Fibroblast of lung (primary cell): ENCODE results near the gene MCF2L. TPM values are rescaled to one million over a fixed set of nuclear protein-coding genes. Genes with fewer than 3 reads are reported as not detected.

Source experiments
- DNase-seq, 2 donors: peaks; one replicate each; pipeline versions ENCODE4 v3.0.0 to v3.0.0-alpha.2; 2010; ENCODE audit warnings: low read depth in 2 of 2
- H2AFZ ChIP-seq: 2 replicates; pipeline ENCODE4 v1.5.1; 2012; ENCODE audit warnings: low read length, control low read depth, inconsistent platforms
- H3K27ac ChIP-seq: 2 replicates; pipeline ENCODE4 v1.5.1; 2011; ENCODE audit warnings: low read length, control low read depth; ENCODE audit not compliant: insufficient read depth
- H3K27me3 ChIP-seq: 2 replicates; pipeline ENCODE4 v1.5.1; 2011; ENCODE audit warnings: mild to moderate bottlenecking, low read length; ENCODE audit not compliant: control insufficient read depth, insufficient read depth
- H3K36me3 ChIP-seq: 2 replicates; pipeline ENCODE4 v1.5.1; 2011; ENCODE audit warnings: low read length; ENCODE audit not compliant: control insufficient read depth, insufficient read depth
- H3K4me1 ChIP-seq: 2 replicates; pipeline ENCODE4 v1.5.1; 2011; ENCODE audit warnings: low read length; ENCODE audit not compliant: control insufficient read depth, insufficient read depth; ENCODE audit errors: extremely low read depth
- H3K4me2 ChIP-seq: 2 replicates; pipeline ENCODE4 v1.5.1; 2011; ENCODE audit warnings: low read length, control low read depth; ENCODE audit not compliant: insufficient read depth; ENCODE audit errors: extremely low read depth
- H3K4me3 ChIP-seq, 4 experiments: fragments of 200-600 bp in 1 of 4; sonication (generic) in 1 of 4; replicated peaks in 1 of 4; 2 replicates each; pipeline ENCODE4 v1.5.1; 2011 to 2016; ENCODE audit warnings: low read length in 4 of 4, low read depth in 3 of 4, mild to moderate bottlenecking in 3 of 4, control low read depth in 2 of 4, inconsistent platforms in 1 of 4, mixed read lengths in 1 of 4; ENCODE audit not compliant: insufficient read depth in 1 of 4; ENCODE audit errors: control extremely low read depth in 1 of 4
- H3K79me2 ChIP-seq: 2 replicates; pipeline ENCODE4 v1.5.1; 2012; ENCODE audit warnings: mild to moderate bottlenecking, low read length, inconsistent platforms; ENCODE audit not compliant: control insufficient read depth, insufficient read depth
- H3K9ac ChIP-seq: 2 replicates; pipeline ENCODE4 v1.5.1; 2011; ENCODE audit warnings: mild to moderate bottlenecking, low read length, control low read depth; ENCODE audit not compliant: insufficient read depth
- H3K9me3 ChIP-seq: 2 replicates; pipeline ENCODE4 v1.5.1; 2012; ENCODE audit warnings: low read depth, low read length; ENCODE audit not compliant: control insufficient read depth, insufficient read depth
- H4K20me1 ChIP-seq: 2 replicates; pipeline ENCODE4 v1.5.1; 2011; ENCODE audit warnings: low read length; ENCODE audit not compliant: control insufficient read depth, insufficient read depth; ENCODE audit errors: extremely low read depth
- EZH2 ChIP-seq: IDR thresholded peaks from 2 replicates; pipeline ENCODE4 v1.5.1; 2012; ENCODE audit warnings: low read length, control low read depth, mild to moderate bottlenecking; ENCODE audit errors: missing control alignments
- polyA plus RNA-seq, 2 donors: library from polyadenylated mRNA; depleted of rRNA in 1 of 2; stranded (reverse) in 1 of 2; unstranded in 1 of 2; fragments of >200 nt; gene quantifications; 2 replicates each; pipeline ENCODE4 v1.2.1, GENCODE V29; 2011 to 2012; ENCODE audit warnings: missing spikeins in 1 of 2
- total RNA-seq: library from RNA; depleted of rRNA; stranded (reverse); fragments of >200 nt; gene quantifications from 2 replicates; pipeline ENCODE4 v1.2.1, GENCODE V29; 2014
- TF ChIP-seq, protein P1 (sequence below), 2 donors: IDR thresholded peaks in 1 of 2; conservative IDR thresholded peaks in 1 of 2; 1 replicate in 1 of 2; 2 replicates in 1 of 2; pipeline ENCODE4 v1.5.1; 2011 to 2012; ENCODE audit warnings: low read length in 2 of 2, control low read depth in 1 of 2, inconsistent platforms in 1 of 2, low read depth in 1 of 2, mild to moderate bottlenecking in 1 of 2

The MCF2L gene
- total and polyA plus RNA-seq, 2 donors (not counting 1 experiment from before 2014, with no cell fraction given): 0.18 to 3.3 TPM

DNA sequence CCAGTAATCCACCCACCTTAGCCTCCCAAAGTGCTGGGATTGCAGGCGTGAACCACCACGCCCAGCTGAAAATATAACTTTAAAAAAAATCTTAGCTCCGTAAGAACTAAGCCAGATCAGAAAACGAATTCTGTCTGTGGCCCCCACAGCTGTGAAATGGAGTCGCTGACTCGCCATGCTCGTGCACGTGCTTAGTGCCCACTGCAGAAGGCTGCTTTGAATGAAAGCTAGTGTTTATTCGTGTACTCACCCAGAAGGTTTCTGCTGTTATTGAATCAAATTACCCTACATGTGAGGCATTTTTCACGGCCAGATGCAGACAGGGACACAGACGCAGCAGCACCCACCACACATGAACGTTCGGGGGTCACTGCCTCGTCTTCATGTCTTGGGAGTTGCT, 74.9 kb downstream of the MCF2L start:
- Histone ChIP-seq H3K4me2 (no peak overlapping the region), H3K36me3 (no peaks in the 10 kb centered on the region), H3K9ac (no peak overlapping the region), H2AFZ (no peak overlapping the region), H4K20me1 (no peaks in the 10 kb centered on the region), H3K4me1 (no peaks in the 10 kb centered on the region), H3K79me2 (no peaks in the 10 kb centered on the region), H3K27ac (no peak overlapping the region), H3K4me3 (no peak overlapping the region), H3K27me3 (peaks cover 20% of the 10 kb centered on the region), H3K9me3 (no peaks in the 10 kb centered on the region)
- no peak for DNase-seq
- TF ChIP-seq, protein P1, sequence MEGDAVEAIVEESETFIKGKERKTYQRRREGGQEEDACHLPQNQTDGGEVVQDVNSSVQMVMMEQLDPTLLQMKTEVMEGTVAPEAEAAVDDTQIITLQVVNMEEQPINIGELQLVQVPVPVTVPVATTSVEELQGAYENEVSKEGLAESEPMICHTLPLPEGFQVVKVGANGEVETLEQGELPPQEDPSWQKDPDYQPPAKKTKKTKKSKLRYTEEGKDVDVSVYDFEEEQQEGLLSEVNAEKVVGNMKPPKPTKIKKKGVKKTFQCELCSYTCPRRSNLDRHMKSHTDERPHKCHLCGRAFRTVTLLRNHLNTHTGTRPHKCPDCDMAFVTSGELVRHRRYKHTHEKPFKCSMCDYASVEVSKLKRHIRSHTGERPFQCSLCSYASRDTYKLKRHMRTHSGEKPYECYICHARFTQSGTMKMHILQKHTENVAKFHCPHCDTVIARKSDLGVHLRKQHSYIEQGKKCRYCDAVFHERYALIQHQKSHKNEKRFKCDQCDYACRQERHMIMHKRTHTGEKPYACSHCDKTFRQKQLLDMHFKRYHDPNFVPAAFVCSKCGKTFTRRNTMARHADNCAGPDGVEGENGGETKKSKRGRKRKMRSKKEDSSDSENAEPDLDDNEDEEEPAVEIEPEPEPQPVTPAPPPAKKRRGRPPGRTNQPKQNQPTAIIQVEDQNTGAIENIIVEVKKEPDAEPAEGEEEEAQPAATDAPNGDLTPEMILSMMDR (conservative IDR thresholded peaks at IDR 0.05 in 1 of 2, IDR thresholded peaks at IDR 0.05 in 1 of 2; ENCODE audit: low read depth in 1 of 2, low read length in 2 of 2): no peak
- no peak for TF ChIP-seq EZH2

DNA sequence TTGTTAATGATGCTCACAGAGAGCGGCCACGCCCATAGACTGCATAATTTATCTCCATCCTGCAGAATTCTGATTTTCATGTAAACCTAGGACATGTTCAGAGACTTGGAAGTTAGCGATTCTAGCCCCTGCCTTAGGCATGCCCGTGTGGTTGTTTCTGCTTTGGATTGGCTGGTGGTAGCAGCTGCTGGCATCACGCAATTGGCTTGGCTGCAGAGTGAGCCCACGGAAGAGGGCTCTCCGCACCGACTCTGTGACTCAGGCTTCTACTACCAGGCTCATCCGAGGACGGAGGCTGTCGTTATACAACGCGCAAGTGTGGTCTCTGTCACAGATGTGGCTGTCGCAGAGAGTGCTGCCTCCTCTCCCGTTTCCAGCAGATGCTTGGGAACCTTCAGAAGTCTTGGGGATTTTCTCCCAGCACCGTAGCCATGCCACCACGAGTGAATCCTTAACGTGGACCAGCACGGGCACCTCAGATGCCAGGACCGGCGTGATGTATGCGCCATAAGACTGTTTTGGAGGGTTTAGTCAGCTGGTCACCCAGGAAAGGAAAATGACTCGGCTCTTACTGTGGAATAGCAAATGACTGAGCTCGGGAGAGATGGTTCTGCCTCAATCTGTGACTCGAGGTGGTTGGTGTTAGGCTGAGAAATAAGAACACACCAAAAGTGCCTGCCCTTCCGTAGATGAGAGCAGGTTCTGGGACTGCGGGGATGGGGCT, 75.5 kb downstream of the MCF2L start:
- H3K4me1 ChIP-seq: no peaks in the 10 kb centered on the region
- H3K27ac ChIP-seq: no peak overlapping the region
- H3K36me3 ChIP-seq: no peaks in the 10 kb centered on the region
- DNase-seq: no peak
- no peak overlapping the region for H3K9ac ChIP-seq
- TF ChIP-seq, protein P1 (conservative IDR thresholded peaks at IDR 0.05 in 1 of 2, IDR thresholded peaks at IDR 0.05 in 1 of 2; ENCODE audit: low read depth in 1 of 2, low read length in 2 of 2): no peak
- TF ChIP-seq EZH2: no peak
- H3K4me3 ChIP-seq: no peak overlapping the region
- H3K4me2 ChIP-seq: no peak overlapping the region
- no peaks in the 10 kb centered on the region for H3K9me3 ChIP-seq
- H3K27me3 ChIP-seq: peaks cover 20% of the 10 kb centered on the region
- H4K20me1 ChIP-seq: no peaks in the 10 kb centered on the region
- H2AFZ ChIP-seq: no peak overlapping the region
- H3K79me2 ChIP-seq: no peaks in the 10 kb centered on the region

DNA sequence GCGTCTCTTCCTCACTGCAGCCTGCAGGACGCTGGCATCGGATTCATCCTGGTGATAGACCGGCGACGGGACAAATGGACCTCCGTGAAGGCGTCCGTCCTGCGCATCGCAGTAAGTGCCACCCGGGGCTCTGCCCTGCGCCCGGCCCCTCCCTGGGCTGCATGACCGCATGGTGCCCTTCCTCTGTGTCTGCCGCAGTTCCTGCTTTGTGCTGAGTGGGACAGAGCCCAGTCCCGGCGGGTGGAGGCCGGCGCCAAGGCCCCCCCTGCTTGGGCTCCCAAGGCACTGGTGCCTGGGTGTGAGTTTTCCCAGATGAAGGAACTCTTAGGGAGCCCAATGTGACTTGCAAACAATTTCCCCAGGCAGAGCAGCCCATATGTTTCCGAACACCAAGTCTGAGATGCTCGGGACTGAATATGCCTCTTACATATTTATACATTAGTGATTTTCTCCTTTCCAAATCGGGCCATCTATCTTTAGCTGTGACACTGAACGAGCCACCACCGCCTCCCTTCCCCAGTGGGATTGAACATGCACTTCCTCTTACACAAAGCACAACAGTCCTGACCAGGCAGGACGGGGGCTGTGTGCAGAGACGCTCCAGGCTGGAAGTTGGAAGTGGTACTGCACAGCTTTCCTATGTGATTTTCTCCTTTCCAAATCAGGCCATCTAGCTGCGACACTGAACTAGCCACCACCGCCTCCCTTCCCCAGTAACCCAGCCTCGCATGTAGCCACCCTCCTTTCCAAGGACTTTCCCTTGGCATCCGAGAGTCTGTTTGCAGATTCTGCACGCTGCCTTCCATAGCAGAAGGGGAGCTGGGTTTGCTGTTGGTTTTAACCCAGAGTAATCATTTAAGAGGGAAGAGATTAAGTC, 76.5 kb downstream of the MCF2L start:
- no peak overlapping the region for H3K27ac ChIP-seq
- H3K4me2 ChIP-seq: no peak overlapping the region
- H3K79me2 ChIP-seq: no peaks in the 10 kb centered on the region
- no peak overlapping the region for H3K4me3 ChIP-seq
- TF ChIP-seq, protein P1 (conservative IDR thresholded peaks at IDR 0.05 in 1 of 2, IDR thresholded peaks at IDR 0.05 in 1 of 2; ENCODE audit: low read depth in 1 of 2, low read length in 2 of 2): no peak
- TF ChIP-seq EZH2: no peak
- no peaks in the 10 kb centered on the region for H3K9me3 ChIP-seq
- no peak overlapping the region for H3K9ac ChIP-seq
- no peak for DNase-seq
- no peak overlapping the region for H2AFZ ChIP-seq
- H4K20me1 ChIP-seq: no peaks in the 10 kb centered on the region
- peaks cover 23% of the 10 kb centered on the region for H3K27me3 ChIP-seq
- no peaks in the 10 kb centered on the region for H3K36me3 ChIP-seq
- H3K4me1 ChIP-seq: no peaks in the 10 kb centered on the region
